Body of pancreas (tissue), 4 donors: Measurements from ENCODE around the gene PRR16. TPM values are rescaled to one million over a fixed set of nuclear protein-coding genes. Genes with fewer than 3 reads are reported as not detected.

Experiments used
- ATAC-seq: fragments of 150-250 bp; one replicate; pipeline ENCODE4 v1.9.1; 2016
- DNase-seq, 4 donors: peaks; one replicate each; pipeline ENCODE4 v3.0.0-alpha.2; 2019
- H3K27ac ChIP-seq, 4 donors: fragments of 200-600 bp; sonication (generic); 1 replicate in 3 of 4; 2 replicates in 1 of 4; pipeline versions ENCODE4 v1.5.1 to v1.6.1; 2016 to 2019; ENCODE audit warnings: mild to moderate bottlenecking in 1 of 4, mixed read lengths in 1 of 4, moderate library complexity in 1 of 4
- H3K27me3 ChIP-seq, 2 donors: fragments of 200-600 bp; sonication (generic); one replicate each; pipeline ENCODE4 v1.6.0; 2016; ENCODE audit warnings: mild to moderate bottlenecking in 1 of 2
- H3K36me3 ChIP-seq, 2 donors: fragments of 200-600 bp; sonication (generic); replicated peaks in 1 of 2; 2 replicates each; pipeline ENCODE4 v1.5.1; 2016; ENCODE audit warnings: low read depth in 2 of 2; ENCODE audit not compliant: insufficient read depth in 1 of 2
- H3K4me1 ChIP-seq: fragments of 200-600 bp; sonication (generic); one replicate; pipeline ENCODE4 v1.6.0; 2016
- H3K4me3 ChIP-seq, 2 donors: fragments of 200-600 bp; sonication (generic); 1 replicate in 1 of 2; 2 replicates in 1 of 2; pipeline ENCODE4 v1.5.1; 2016 to 2019
- H3K9me3 ChIP-seq, 3 donors: fragments of 200-600 bp; sonication (generic); 1 replicate in 2 of 3; 2 replicates in 1 of 3; pipeline ENCODE4 v1.5.1; 2016
- CTCF ChIP-seq, 7 experiments: fragments of 450-650 bp in 4 of 7; fragments of 200-600 bp in 3 of 7; sonication (generic) in 3 of 7; IDR thresholded peaks; one replicate each; pipeline ENCODE4 v1.5.1; 2016 to 2019; ENCODE audit warnings: antibody characterized with exemption in 7 of 7
- POLR2A ChIP-seq, 3 donors: fragments of 450-650 bp; IDR thresholded peaks; one replicate each; pipeline ENCODE4 v1.6.1; 2016; ENCODE audit warnings: antibody characterized with exemption in 3 of 3, mild to moderate bottlenecking in 2 of 3
- WGBS, 2 donors: methylation state at CpG; one replicate each; pipeline ENCODE4 v1.1.5; 2017; 5-methylcytosine and 5-hydroxymethylcytosine counted together
- intact Hi-C: fragments of 100-400 bp; cut with DNase I; formaldehyde crosslinking; loops from one replicate; pipeline ENCODE4 v1.15.1; 2023
- total RNA-seq, 2 donors: library from RNA; depleted of rRNA; stranded (reverse); fragments of >200 nt; gene quantifications; one replicate each; pipeline ENCODE4 v1.1.0, GENCODE V29; 2016

The PRR16 gene
- total RNA-seq, 2 donors from 2014 or later: 0.78 to 0.99 TPM

- H3K27ac ChIP-seq: no peak overlapping the region
- no peak for TF ChIP-seq POLR2A (IDR thresholded peaks at IDR 0.05)
- TF ChIP-seq CTCF (IDR thresholded peaks at IDR 0.05): no peak
- H3K4me3 ChIP-seq: no peak overlapping the region
- no peaks in the 10 kb centered on the region for H3K36me3 ChIP-seq
- no peaks in the 10 kb centered on the region for H3K9me3 ChIP-seq
- WGBS, 2 donors: 59 to 72% methylated on average over 1 of the region's 1 CpG
- ATAC-seq: no peak
- no peaks in the 10 kb centered on the region for H3K4me1 ChIP-seq
- intact Hi-C loops: no loop called here
- no peaks in the 10 kb centered on the region for H3K27me3 ChIP-seq
- no peak for DNase-seq
Measured at GRCh38 chr5:120703918-120704587, 240.0 kb downstream of the PRR16 start.

- ATAC-seq (no peak), DNase-seq (no peak)
- TF ChIP-seq CTCF (IDR thresholded peaks at IDR 0.05) (no peak), POLR2A (IDR thresholded peaks at IDR 0.05) (no peak)
- H3K36me3 ChIP-seq: no peaks in the 10 kb centered on the region
- intact Hi-C loops: no loop called here
- no peaks in the 10 kb centered on the region for H3K27me3 ChIP-seq
- no peak overlapping the region for H3K27ac ChIP-seq
- no peak overlapping the region for H3K4me3 ChIP-seq
- H3K9me3 ChIP-seq: no peaks in the 10 kb centered on the region
- H3K4me1 ChIP-seq: no peaks in the 10 kb centered on the region
Measured at GRCh38 chr5:120706877-120707276, 242.8 kb downstream of the PRR16 start.

GRCh38 chr5:120717381-120717780 lies 253.3 kb downstream of the PRR16 start:
- Histone ChIP-seq H3K36me3 (no peaks in the 10 kb centered on the region), H3K4me1 (no peaks in the 10 kb centered on the region), H3K27me3 (no peaks in the 10 kb centered on the region), H3K9me3 (no peaks in the 10 kb centered on the region), H3K27ac (no peak overlapping the region), H3K4me3 (no peak overlapping the region)
- ATAC-seq (no peak), DNase-seq (no peak)
- intact Hi-C loops: no loop called here
- TF ChIP-seq CTCF (IDR thresholded peaks at IDR 0.05): no peak
- no peak for TF ChIP-seq POLR2A (IDR thresholded peaks at IDR 0.05)
- 55 to 72% methylated on average over 3 of the region's 3 CpGs for WGBS, 2 donors

DNA sequence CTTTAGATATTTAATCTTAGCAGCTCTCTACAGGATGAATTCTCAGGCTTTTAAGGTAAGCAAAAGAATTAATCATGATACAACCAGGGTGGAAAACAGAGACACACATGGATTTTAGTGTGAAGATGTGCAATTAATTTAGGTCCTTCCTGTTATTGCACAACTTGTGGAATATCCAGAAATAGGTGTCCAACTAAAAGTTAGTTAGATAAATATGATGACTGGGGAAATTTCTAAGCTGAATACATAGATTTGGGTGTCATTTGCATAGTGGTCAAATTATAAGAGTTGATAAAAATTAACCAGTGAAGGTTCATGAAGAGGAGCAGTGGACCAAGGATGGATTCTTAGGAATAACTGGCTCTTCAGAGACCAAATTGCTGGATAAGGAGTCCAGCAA lies 266.1 kb downstream of the PRR16 start:
- Histone ChIP-seq H3K27ac (no peak overlapping the region), H3K4me1 (no peaks in the 10 kb centered on the region), H3K27me3 (no peaks in the 10 kb centered on the region), H3K36me3 (no peaks in the 10 kb centered on the region), H3K9me3 (no peaks in the 10 kb centered on the region), H3K4me3 (no peak overlapping the region)
- TF ChIP-seq CTCF (IDR thresholded peaks at IDR 0.05): no peak
- no peak for TF ChIP-seq POLR2A (IDR thresholded peaks at IDR 0.05)
- no peak for DNase-seq
- intact Hi-C loops: no loop called here
- no peak for ATAC-seq

- 41 to 44% methylated on average over 4 of the region's 4 CpGs for WGBS, 2 donors
- intact Hi-C loops: no loop called here
- no peaks in the 10 kb centered on the region for H3K36me3 ChIP-seq
- DNase-seq: no peak
- H3K9me3 ChIP-seq: no peaks in the 10 kb centered on the region
- H3K27me3 ChIP-seq: no peaks in the 10 kb centered on the region
- H3K4me3 ChIP-seq: no peak overlapping the region
- TF ChIP-seq POLR2A (IDR thresholded peaks at IDR 0.05) (no peak), CTCF (IDR thresholded peaks at IDR 0.05) (no peak)
- no peak for ATAC-seq
- H3K27ac ChIP-seq: no peak overlapping the region
- no peaks in the 10 kb centered on the region for H3K4me1 ChIP-seq
Measured at GRCh38 chr5:120734033-120734432, 269.9 kb downstream of the PRR16 start.
